GM10847 (cell line): ENCODE data around the gene OCLN.
"Not testable (repeated sequence)": the region's sequence is repeated elsewhere in the genome, so short reads cannot be mapped to it uniquely, and the experiment has no call there.

Source experiments
- POLR2A ChIP-seq: IDR thresholded peaks from 2 replicates; pipeline ENCODE4 v1.6.1; 2011; ENCODE audit not compliant: insufficient read length; ENCODE audit errors: extremely low read depth

OCLN gene

DNA sequence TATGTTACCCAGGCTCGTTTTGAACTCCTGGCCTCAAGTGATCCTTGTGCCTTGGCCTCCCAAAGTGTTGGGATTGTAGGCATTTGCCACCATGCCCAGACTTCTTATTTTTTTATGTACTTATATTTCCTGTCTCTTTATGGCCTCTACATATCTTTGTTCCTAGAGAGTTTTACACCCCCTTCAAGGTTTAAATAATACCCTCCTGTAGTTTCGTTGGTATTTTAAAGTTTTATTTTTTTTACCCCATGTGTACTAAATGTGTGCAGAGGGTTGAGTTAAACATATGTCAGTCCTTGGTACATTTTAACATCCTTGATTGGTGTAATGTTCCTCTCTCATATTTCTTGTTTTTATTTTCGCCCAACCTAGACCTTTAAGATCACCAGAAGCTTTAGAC, 29.4 kb downstream of the OCLN start:
- no peak for TF ChIP-seq POLR2A

DNA sequence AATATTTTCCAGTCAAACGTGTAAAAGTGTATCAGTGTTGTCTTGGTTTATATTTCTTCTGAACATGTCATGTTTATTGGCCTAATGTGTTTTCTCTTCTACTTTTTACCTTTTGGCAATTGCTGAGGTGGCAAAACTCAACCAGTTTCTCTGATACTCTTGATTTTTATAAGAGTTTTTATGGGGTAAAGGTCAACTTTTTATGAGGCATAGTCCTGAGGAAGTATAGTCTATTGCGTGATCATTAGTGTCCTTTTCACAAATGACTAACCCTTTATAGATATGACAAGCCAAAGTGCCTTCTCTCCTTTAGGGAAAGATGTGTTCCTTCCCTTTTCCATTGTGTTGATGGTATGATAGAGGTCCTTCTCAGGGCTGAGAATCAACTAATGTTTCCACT, 32.9 kb downstream of the OCLN start:
- no peak for TF ChIP-seq POLR2A

DNA sequence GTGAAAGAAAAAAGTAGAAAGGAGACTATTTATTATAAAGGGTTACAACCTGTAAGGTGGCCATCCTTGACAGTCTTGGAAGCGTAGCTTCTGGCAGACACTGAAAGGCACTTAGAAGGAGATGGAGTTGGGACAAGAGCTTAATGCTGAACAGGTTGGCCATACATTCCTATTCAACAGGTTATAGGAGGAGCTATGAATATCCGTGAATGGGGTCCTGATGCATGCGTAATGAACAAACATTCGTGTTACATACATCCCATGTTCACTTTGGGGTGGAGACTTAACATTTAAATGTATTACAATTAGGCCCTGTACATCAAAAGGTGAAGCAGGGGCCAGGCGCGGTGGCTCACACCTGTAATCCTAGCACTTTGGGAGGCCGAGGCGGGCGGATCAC, 34.1 kb downstream of the OCLN start:
- TF ChIP-seq POLR2A = no peak

DNA sequence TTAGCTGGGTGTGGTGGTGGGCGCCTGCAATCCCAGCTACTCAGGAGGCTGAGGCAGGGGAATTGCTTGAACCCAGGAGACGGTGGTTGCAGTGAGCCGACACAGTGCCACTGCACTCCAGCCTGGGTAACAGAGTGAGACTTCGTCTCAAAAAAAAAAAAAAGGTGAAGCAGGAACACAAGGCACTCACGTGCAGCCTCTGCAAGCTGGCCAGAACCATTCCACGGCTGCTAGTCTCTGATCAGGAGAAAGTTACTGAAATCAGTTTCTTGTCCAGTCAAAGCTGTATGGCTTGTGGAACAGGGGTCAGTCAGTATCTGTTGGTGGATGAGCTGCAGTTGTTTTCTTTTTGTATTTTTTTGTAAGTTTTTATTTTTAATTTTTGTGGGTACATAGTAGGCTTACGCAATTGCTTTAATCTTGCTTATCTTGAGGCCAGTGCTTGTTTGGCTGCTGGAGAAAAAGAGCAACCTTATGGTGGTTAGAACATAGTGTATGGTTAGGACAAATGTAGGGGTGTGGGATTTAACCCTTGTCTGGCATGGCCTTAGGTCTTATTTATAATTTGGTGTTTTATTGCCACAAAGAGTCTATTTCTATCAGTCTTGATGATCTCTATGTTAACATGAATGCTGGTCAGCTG, 34.7 kb downstream of the OCLN start:
- no peak for TF ChIP-seq POLR2A

DNA sequence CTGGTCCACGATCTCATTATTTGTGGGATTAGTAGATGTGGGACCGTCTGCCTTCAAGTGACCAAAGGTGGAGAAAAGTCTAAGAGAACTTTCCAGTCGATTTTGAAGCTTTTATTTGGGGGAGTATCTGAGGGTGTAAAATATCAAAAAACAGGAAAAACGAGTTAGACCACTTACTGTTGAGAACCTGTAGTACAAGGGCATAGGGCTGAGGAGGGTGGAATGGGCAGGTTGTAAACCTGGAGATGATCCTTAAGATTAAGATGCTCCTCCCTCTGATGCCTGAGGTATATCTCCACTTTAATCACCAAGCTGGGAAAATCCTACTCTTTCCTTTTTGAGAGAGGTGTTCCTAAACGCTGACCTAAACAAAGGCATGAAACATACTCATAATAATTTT, 35.4 kb downstream of the OCLN start:
- TF ChIP-seq POLR2A = no peak

DNA sequence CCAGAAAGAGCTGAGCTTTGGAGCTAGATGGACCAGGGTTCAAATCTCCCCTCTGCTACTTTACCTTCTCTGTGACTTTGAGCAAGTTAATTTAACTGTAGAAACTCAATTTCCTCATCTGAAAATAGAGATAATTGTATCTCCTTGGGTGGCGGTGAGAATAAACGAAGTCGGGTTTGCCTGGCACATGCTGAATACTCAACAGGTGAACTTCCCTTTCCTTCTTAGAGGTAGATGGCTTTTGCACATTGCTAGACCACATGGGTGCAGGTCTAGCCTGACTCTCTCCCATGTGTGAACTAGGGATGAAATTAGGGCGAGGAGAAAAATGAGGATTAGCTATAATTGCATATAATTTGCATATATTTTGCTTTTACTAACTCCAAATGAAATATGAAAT, 36.0 kb downstream of the OCLN start:
- no peak for TF ChIP-seq POLR2A

DNA sequence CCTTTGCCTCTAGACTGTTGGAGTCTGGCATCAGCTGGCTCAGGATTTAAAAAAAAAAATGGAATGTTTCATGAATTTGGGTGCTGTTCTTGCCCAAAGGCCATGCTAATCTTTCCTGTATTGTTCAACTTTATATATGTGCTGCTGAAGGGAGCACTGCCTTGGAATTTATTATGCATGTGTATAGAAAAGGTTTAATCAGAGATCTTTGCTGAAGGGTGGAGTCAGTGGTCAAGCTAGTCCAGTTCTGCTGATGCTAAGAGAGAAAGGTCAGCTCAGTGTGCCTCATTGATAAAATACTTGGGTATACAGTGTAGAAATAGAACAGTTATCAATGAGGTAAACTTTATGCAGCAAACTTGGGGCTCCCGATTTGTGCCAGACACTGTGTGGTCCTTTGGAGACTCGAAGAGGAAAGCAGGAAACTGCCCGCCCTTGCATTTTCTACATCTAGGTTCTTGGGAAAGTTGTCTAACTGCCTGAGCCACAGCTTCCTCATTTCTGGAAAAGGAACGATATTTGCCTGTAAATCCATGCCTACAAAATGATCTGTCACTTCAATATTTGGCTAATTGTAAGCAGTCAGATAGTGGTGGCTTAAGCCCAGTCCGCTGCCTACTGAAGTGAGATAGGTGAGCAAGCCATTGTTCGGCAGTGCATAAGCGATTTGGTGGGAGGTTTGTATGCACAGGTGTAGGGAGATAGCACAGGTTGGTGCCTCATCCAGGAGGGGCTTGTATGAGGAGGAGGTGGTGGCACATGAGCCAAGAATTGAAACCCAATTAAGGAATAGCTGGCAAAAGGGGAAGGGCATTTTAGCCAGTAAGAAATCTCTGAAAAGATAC, 38.2 kb downstream of the OCLN start:
- no peak for TF ChIP-seq POLR2A

DNA sequence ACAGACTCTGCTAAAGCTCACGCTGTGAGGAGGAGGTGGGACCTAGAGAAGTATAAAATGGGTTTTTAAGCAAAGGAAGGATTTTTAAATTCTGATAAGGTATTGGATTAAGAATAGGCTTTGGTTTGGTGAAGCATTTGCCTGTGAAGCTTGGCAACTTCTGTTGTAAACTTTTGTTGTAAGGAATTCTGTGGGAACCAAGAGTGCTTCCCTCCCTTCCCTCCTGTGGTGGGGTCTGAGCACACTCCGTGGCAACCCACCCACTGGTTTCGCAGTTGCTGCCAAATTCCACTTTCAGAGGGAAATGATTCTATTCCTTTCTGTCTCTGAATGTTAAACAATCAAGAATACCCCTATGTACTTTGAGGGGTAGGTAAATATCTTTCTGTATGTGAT, 38.8 kb downstream of the OCLN start:
- no peak for TF ChIP-seq POLR2A

DNA sequence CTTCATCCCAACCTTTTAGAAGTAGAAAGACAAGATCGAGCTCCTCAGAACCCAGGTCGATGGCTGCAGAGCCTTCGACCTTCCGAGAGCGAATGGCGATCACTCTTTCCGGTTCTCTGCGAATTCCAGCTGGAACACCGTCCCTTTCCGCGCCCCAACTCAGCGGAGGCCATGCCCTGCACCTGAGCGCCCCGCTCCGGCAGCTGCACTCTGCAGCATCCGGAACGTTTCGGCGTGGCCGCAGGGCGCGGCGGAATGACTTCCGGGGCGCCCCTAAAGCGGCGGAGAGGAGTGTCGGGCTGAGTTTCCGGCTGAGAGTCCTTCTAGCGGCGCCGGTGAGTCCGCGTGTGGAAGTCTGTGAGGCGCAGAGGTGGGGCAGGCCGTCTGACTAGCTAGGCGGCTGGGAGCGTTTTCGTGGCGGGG, 67.3 kb downstream of the OCLN start, which contains the start of gene GTF2H2C:
Gene GTF2H2C, plus strand, starts transcription at position 284 of the 423 bp plus-strand sequence. CDS start 4,942 bp downstream, outside the sequence.
- not testable (repeated sequence) for TF ChIP-seq POLR2A
